ENCODE measurements around the gene C1orf216.
"Not testable (repeated sequence)": the region's sequence is repeated elsewhere in the genome, so short reads cannot be mapped to it uniquely, and the experiment has no call there.

The C1orf216 gene

GRCh38 chr1:35706846-35707600 is 11.7 kb downstream of the C1orf216 start:
- DNase-seq (ENCODE audit: low read depth in 2 of 2) = peak in 1 of 2 donors; percentile 27

DNA sequence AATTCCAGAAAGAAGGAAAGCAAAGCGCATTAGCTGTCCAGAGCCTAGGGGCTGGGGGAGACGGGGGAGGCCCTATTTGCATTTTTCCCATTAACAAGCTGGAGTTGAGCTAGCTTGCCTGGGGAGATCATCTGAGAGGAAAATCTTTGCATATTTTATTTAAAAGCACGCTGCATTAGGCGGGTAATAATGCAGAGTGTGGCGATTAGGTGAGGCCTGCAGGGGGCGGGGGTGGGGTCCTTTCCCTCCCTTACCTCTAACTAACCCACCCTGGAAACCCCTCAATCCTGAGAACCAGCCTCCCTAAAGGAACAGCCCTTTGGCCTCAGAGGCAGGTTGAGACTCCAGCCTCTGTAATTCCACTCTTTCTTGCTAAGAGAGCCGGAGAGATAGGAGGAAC is 16.2 kb downstream of the C1orf216 start:
- DNase-seq (ENCODE audit: low read depth in 2 of 2) = no peak

- DNase-seq (ENCODE audit: low read depth in 2 of 2) = not testable (repeated sequence)
Measured at GRCh38 chr1:35699152-35699551, 19.5 kb downstream of the C1orf216 start.

- DNase-seq (ENCODE audit: low read depth in 2 of 2) = no peak
Measured at GRCh38 chr1:35692317-35692716, 26.4 kb downstream of the C1orf216 start.

DNA sequence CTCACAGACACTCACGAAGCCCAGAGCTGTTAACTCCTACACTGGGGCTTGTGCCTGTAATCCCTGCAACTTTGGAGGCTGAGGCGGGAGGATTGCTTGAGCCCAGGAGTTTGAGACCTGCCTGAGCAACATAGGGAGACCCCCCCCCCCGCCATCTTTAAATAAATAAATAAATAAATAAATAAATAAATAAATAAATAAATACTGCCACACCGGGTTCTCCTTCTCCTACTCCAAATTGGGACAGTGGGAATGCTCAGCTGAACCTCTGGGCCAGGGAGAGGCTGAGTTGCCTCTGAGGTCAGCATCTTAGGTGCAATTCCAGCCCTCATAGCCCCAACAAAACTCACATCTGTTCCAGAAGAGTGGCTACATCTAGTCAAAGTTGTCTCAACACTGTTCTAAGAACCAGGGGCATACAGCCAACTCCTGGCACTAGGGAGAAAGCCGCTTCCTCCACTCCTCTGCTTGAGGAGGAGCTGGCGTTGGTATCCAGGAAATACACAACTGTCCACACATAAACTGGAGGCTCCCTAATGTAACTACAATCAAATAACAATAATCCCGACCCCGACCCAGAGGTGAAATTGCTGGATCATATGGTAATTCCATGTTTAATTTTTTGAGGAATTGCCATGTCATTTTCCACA is 27.0 kb downstream of the C1orf216 start:
- DNase-seq (ENCODE audit: low read depth in 2 of 2) = no peak

DNA sequence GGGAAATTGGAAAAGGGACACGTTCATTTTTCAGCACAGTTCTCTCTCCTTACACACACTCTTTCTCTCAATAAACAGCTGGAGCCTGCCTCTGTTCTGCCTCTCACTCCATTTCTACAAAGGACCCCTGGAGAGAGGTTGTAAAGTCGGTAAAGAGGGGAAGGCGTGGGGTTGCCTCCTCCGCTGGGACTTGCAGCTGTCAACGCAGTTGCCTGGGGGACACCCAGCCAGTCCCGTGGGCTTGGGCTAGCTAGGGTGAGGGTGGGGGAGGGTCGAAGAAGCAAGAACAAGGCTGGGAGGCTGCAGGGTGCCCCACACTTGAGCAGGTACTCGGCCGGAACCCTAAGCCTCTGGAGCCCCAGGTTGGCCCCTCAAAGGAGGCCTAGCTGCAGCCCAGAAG is 27.6 kb downstream of the C1orf216 start:
- DNase-seq (ENCODE audit: low read depth in 2 of 2) = no peak

DNA sequence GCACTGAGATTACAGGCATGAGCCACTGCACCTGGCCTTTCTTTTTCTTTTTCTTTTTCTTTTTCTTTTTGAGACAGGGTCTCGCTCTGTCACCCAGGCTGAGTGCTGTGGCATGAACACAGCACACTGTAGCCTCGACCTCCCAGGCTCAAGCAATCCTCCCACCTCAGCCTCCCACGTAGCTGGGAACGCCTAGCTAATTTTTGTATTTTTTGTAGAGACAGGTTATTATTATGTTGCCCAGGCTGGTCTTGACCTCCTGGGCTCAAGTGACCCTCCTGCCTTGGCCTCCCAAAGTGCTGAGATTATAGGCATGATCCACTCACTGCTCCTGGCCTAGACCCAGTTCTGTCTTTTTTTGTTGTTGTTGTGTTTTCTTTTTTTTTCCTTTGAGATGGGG is 28.6 kb downstream of the C1orf216 start:
- not testable (repeated sequence) for DNase-seq (ENCODE audit: low read depth in 2 of 2)

GRCh38 chr1:35688161-35688560 is 30.5 kb downstream of the C1orf216 start:
- DNase-seq (ENCODE audit: low read depth in 2 of 2) = no peak

- no peak for DNase-seq (ENCODE audit: low read depth in 2 of 2)
Measured at GRCh38 chr1:35683012-35683411, 35.7 kb downstream of the C1orf216 start.

GRCh38 chr1:35680271-35680670 is 38.4 kb downstream of the C1orf216 start:
- no peak for DNase-seq (ENCODE audit: low read depth in 2 of 2)

- DNase-seq (ENCODE audit: low read depth in 2 of 2) = no peak
Measured at GRCh38 chr1:35675773-35676172, 42.9 kb downstream of the C1orf216 start.

DNA sequence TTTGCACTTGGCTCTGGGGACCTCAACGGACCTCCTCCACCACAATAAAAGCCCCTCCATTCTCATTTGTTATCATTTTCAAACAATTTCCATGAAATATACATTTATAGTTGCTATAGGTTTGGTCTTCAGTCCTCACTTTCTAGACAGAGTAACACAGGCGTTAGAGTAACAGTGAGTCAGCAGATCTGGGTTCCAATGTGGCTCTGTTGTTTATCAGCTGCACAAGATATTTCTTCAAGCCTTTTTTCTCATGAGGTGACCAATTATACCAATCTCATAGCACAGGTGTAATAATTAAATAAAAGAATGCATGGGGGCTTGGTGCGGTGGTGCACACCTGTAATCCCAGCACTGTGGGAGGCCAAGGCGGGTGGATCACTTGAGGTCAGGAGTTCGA is 44.6 kb downstream of the C1orf216 start:
- DNase-seq (ENCODE audit: low read depth in 2 of 2) = no peak

DNA sequence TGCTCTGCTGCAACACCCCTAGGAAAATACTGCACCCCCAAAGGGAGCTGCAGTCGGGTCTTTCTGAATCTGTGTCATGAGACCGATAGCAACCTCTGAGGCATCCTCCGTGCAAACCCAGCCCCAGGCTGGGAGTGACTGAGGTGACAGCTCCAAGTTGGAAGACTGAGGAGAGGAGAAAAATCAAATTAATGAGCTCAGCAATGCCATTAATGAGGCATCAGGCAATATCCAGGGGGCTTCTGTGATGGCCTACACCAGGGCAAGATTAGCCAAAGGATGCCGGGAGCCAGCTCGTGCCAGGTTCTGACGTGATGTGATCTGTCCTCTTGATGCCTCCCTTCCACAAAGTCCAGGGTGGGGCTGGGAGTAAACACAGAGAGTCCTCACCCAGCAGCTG is 46.6 kb downstream of the C1orf216 start:
- DNase-seq (ENCODE audit: low read depth in 2 of 2) = no peak

GRCh38 chr1:35668506-35668905 is 50.2 kb downstream of the C1orf216 start:
- no peak for DNase-seq (ENCODE audit: low read depth in 2 of 2)

- DNase-seq (ENCODE audit: low read depth in 2 of 2) = no peak
Measured at GRCh38 chr1:35666916-35667315, 51.8 kb downstream of the C1orf216 start.

GRCh38 chr1:35666216-35666615 is 52.5 kb downstream of the C1orf216 start:
- no peak for DNase-seq (ENCODE audit: low read depth in 2 of 2)
